Suprapubic skin (tissue), 4 donors: ENCODE results near the gene PEAK3. TPM values are rescaled to one million over a fixed set of nuclear protein-coding genes. Genes with fewer than 3 reads are reported as not detected.

ENCODE experiments used
- DNase-seq, 2 donors: peaks; one replicate each; pipeline ENCODE4 v3.0.0-alpha.2; 2019; ENCODE audit warnings: low spot score in 2 of 2
- H3K27ac ChIP-seq: fragments of 200-600 bp; sonication (generic); one replicate; pipeline ENCODE4 v1.5.1; 2019
- H3K27me3 ChIP-seq: fragments of 200-600 bp; sonication (generic); one replicate; pipeline ENCODE4 v1.5.1; 2019
- H3K36me3 ChIP-seq: fragments of 200-600 bp; sonication (generic); one replicate; pipeline ENCODE4 v1.5.1; 2019
- H3K4me1 ChIP-seq: fragments of 200-600 bp; sonication (generic); one replicate; pipeline ENCODE4 v1.5.1; 2019
- H3K4me3 ChIP-seq: fragments of 200-600 bp; sonication (generic); one replicate; pipeline ENCODE4 v1.5.1; 2019; ENCODE audit warnings: mild to moderate bottlenecking
- H3K9me3 ChIP-seq: fragments of 200-600 bp; sonication (generic); one replicate; pipeline ENCODE4 v1.5.1; 2019
- EP300 ChIP-seq: sonication (generic); formaldehyde crosslinking; IDR thresholded peaks from one replicate; pipeline ENCODE4 v1.6.1; 2017; ENCODE audit warnings: antibody characterized with exemption
- POLR2A ChIP-seq, 2 donors: fragments of 450-650 bp; IDR thresholded peaks; one replicate each; pipeline ENCODE4 v1.6.1; 2017; ENCODE audit warnings: antibody characterized with exemption in 2 of 2, mild to moderate bottlenecking in 2 of 2, moderate library complexity in 2 of 2
- POLR2AphosphoS5 ChIP-seq, 3 donors: sonication (generic); formaldehyde crosslinking; IDR thresholded peaks; one replicate each; pipeline ENCODE4 v1.6.1; 2017; ENCODE audit warnings: antibody characterized with exemption in 3 of 3
- WGBS: methylation state at CpG from one replicate; pipeline ENCODE4 v1.1.5; 2018; 5-methylcytosine and 5-hydroxymethylcytosine counted together
- total RNA-seq, 4 donors: library from RNA; depleted of rRNA; stranded (reverse); fragments of >200 nt; gene quantifications; one replicate each; pipeline ENCODE4 v1.1.0, GENCODE V29; 2016
- TF ChIP-seq, protein P1 (sequence below), 2 donors: fragments of 200-600 bp in 1 of 2; fragments of 450-650 bp in 1 of 2; sonication (generic) in 1 of 2; IDR thresholded peaks; one replicate each; pipeline ENCODE4 v1.5.1; 2016 to 2019; ENCODE audit warnings: antibody characterized with exemption in 2 of 2, mild to moderate bottlenecking in 1 of 2, moderate library complexity in 1 of 2

The PEAK3 gene
- total RNA-seq, 4 donors from 2014 or later: 0.55 to 1.4 TPM; not detected in 2

DNA sequence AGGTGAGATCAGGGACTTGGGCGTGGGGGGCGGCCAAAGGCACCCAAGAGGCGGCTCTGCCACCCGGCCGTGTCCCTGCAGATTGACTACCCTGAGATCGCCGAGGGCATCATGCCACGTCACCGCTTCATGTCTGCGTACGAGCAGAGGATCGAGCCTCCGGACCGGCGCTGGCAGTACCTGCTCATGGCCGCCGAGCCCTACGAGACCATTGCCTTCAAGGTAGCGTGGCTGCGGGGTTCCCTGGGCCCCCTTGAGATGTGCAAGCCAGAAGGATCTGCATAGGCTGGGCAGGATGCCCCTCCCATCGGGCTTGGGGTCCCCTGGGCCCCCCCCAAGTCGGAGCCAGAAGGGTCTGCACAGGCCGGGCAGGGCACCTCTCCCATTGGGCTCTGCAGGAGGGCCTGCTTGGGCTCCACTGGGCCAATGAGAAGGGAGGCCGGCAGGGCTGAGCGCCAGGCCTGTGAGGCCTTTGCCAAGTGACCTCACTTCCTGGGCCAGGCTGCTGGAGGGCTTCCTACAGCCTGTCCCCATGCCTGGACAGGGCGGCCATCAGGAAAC lies 35.1 kb downstream of the PEAK3 start:
- no peak for DNase-seq
- WGBS: 60% methylated on average over 2 of the region's 26 CpGs
- TF ChIP-seq POLR2A (IDR thresholded peaks at IDR 0.05) (no peak), POLR2AphosphoS5 (IDR thresholded peaks at IDR 0.05) (no peak), EP300 (no peak)
- TF ChIP-seq, protein P1, sequence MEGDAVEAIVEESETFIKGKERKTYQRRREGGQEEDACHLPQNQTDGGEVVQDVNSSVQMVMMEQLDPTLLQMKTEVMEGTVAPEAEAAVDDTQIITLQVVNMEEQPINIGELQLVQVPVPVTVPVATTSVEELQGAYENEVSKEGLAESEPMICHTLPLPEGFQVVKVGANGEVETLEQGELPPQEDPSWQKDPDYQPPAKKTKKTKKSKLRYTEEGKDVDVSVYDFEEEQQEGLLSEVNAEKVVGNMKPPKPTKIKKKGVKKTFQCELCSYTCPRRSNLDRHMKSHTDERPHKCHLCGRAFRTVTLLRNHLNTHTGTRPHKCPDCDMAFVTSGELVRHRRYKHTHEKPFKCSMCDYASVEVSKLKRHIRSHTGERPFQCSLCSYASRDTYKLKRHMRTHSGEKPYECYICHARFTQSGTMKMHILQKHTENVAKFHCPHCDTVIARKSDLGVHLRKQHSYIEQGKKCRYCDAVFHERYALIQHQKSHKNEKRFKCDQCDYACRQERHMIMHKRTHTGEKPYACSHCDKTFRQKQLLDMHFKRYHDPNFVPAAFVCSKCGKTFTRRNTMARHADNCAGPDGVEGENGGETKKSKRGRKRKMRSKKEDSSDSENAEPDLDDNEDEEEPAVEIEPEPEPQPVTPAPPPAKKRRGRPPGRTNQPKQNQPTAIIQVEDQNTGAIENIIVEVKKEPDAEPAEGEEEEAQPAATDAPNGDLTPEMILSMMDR (IDR thresholded peaks at IDR 0.05): no peak
- H3K4me1 ChIP-seq: peaks cover 40% of the 10 kb centered on the region
- peaks cover 63% of the 10 kb centered on the region for H3K36me3 ChIP-seq
- no peaks in the 10 kb centered on the region for H3K9me3 ChIP-seq
- no peak overlapping the region for H3K4me3 ChIP-seq
- peaks cover 29% of the 10 kb centered on the region for H3K27me3 ChIP-seq
- no peak overlapping the region for H3K27ac ChIP-seq

DNA sequence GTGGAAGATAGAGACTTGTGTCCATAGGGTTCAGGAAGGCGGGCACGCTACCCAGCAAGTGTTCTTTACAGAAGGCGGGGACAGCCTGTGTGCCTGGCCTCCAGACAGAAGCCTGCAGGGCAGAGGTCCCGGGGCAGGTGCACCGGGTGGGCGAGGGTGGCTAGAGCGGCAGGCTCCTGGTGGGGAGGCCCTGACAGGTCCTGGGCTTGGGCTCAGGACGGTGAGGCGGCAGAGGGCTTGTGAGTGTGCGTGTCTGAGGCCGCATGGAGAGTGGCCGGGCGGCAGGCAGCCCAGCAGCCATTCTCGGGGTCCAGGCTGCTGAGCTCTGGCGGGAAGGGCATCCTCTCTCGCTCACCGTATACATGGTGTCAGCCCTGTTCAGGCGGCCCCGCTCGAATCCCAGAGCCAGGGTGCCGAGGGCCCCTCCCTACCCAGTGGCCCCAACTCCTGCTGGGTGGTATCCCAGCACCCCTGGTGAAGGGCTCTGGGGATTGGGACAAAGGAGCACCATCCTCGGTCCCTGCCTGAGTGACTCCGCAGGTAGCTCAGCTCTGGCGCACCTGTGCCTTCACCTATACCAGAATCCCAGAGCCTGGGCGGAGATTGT lies 35.9 kb downstream of the PEAK3 start:
- H3K4me1 ChIP-seq: peaks cover 40% of the 10 kb centered on the region
- WGBS: 88% methylated on average over 5 of the region's 25 CpGs
- H3K27ac ChIP-seq: no peak overlapping the region
- peaks cover 63% of the 10 kb centered on the region for H3K36me3 ChIP-seq
- peaks cover 21% of the 10 kb centered on the region for H3K27me3 ChIP-seq
- TF ChIP-seq, protein P1 (IDR thresholded peaks at IDR 0.05): no peak
- H3K9me3 ChIP-seq: no peaks in the 10 kb centered on the region
- no peak overlapping the region for H3K4me3 ChIP-seq
- DNase-seq: no peak

GRCh38 chr19:2245273-2245672 lies 36.7 kb downstream of the PEAK3 start:
- Histone ChIP-seq H3K4me3 (no peak overlapping the region), H3K27me3 (peaks cover 13% of the 10 kb centered on the region), H3K9me3 (no peaks in the 10 kb centered on the region), H3K36me3 (peaks cover 63% of the 10 kb centered on the region), H3K4me1 (peaks cover 40% of the 10 kb centered on the region), H3K27ac (no peak overlapping the region)
- no peak for DNase-seq
- TF ChIP-seq, protein P1 (IDR thresholded peaks at IDR 0.05): no peak
- no peak for TF ChIP-seq POLR2A (IDR thresholded peaks at IDR 0.05)
- no peak for TF ChIP-seq EP300
- TF ChIP-seq POLR2AphosphoS5 (IDR thresholded peaks at IDR 0.05): no peak
- WGBS: 100% methylated on average over 2 of the region's 15 CpGs

DNA sequence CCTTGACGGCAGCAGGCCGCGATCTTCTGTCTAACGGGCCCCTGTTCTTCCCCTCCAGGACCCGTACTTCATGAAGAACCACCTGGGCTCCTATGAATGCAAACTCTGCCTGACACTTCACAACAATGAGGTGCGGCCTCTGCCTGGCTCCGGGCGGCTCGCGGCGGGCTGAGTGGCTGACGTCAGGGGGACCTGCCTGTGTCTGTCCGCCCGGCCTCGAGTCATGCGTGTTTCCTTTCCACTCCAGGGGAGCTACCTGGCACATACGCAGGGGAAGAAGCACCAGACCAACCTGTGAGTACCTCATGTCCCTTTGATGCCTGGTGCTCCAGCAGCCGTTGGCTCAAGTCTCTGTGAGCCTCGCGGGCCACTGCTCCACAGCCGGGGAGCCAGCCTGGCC lies 37.5 kb downstream of the PEAK3 start:
- Histone ChIP-seq H3K9me3 (no peaks in the 10 kb centered on the region), H3K27me3 (peaks cover 5% of the 10 kb centered on the region), H3K27ac (no peak overlapping the region), H3K4me3 (no peak overlapping the region), H3K36me3 (peaks cover 63% of the 10 kb centered on the region), H3K4me1 (peaks cover 39% of the 10 kb centered on the region)
- TF ChIP-seq, protein P1 (IDR thresholded peaks at IDR 0.05): no peak
- TF ChIP-seq POLR2AphosphoS5 (IDR thresholded peaks at IDR 0.05): no peak
- no peak for TF ChIP-seq POLR2A (IDR thresholded peaks at IDR 0.05)
- no peak for TF ChIP-seq EP300
- DNase-seq: no peak
- WGBS: 94% methylated on average over 6 of the region's 21 CpGs

DNA sequence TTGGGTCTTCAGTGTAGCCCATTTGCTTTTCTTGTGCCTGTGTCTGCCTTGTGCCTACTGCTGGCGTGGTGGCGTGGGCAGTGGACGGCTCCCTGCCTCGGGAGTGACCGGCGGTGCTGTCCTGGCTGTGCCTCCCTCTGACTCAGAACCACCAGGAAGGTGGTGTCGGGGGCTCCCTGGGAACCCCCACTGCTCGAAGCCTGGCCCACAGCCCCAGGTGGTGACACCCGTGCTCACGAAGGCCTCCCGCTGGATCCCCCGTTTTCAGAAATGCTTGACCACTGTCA lies 37.9 kb downstream of the PEAK3 start:
- peaks cover 41% of the 10 kb centered on the region for H3K4me1 ChIP-seq
- TF ChIP-seq POLR2AphosphoS5 (IDR thresholded peaks at IDR 0.05) (no peak), POLR2A (IDR thresholded peaks at IDR 0.05) (no peak), EP300 (no peak)
- TF ChIP-seq, protein P1 (IDR thresholded peaks at IDR 0.05): no peak
- DNase-seq: no peak
- H3K36me3 ChIP-seq: peaks cover 61% of the 10 kb centered on the region
- no peak overlapping the region for H3K4me3 ChIP-seq
- WGBS: 85% methylated on average over 6 of the region's 12 CpGs
- H3K9me3 ChIP-seq: no peaks in the 10 kb centered on the region
- H3K27me3 ChIP-seq: peaks cover under 1% of the 10 kb centered on the region
- no peak overlapping the region for H3K27ac ChIP-seq
